ENCODE data around the gene IPMK.

- no peak for TF ChIP-seq POLR2A (IDR thresholded peaks at IDR 0.05; ENCODE audit: low read length)
- no peak for TF ChIP-seq GATA1 (IDR thresholded peaks at IDR 0.05; ENCODE audit: low read depth, low read length)
These were observed 26.3 kb upstream of the IPMK start for GRCh38 chr10:58293989-58294388.
